ENCODE results near the gene CYB5RL. TPM values are rescaled to one million over a fixed set of nuclear protein-coding genes. Genes with fewer than 3 reads are reported as not detected.
"Not testable (repeated sequence)": the region's sequence is repeated elsewhere in the genome, so short reads cannot be mapped to it uniquely, and the experiment has no call there.

Gene CYB5RL
- polyA plus RNA-seq, 4 donors: 6.6 to 8.9 (median 7.6) TPM

DNA sequence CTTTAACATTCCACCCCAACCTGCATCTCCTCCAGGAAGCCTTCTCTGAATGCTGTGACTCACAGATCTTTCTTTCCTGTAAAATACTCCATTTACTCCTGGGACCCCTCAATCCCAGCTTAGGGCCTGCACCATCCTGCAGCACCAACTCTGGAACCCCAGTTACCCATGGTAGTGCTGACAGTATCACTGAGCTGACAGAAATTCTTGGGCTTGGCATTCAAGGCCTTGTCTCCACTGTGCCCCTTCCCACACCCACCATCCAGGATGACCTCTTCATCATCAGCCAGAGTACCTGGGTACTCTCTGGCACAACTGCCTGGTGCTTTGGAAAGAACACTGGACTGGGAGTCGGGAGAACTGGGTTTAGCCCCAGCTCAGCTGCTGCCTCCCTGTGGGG is 8.3 kb downstream of the CYB5RL start:
- no peak for DNase-seq (ENCODE audit: low read depth in 4 of 4, low spot score in 3 of 4)

DNA sequence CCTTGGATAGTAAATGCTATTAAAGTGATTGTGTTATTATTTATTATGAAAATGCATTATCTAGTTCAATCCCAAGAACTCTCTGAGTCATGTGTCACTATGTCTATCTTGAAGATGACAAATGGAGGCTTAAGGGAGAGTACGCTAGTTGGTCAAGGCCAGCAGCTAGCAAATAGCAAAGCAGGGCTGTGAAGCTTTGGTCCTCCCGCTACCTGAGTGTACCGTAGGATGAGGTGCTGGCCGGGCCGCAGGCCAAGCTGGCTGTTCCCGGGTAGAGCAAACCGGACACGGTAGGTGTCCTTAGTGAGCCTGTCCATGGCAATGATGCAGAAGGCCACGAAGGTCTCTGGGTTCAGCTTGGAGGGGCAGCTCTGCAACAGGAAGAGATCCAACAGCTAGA is 9.3 kb downstream of the CYB5RL start:
- DNase-seq (ENCODE audit: low read depth in 4 of 4, low spot score in 3 of 4): no peak

DNA sequence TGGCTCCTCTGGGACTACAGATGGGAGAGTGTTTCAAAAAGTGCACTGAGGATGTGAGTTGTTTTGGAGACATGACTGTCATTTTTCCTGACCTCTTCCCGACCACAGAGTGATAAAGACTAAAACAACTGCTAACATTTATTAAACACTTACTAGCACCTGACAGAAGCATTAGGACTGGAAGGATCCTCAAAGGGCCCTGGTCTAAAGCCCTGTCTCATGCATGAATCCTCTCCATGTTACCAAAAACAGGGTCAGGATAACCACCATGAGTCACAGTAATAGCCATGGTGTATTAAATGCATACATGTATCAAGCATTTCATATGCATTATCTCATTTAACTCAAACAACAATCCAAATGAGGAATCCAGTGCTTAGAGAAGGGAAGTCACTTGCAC is 11.5 kb downstream of the CYB5RL start:
- DNase-seq (ENCODE audit: low read depth in 4 of 4, low spot score in 3 of 4): no peak

DNA sequence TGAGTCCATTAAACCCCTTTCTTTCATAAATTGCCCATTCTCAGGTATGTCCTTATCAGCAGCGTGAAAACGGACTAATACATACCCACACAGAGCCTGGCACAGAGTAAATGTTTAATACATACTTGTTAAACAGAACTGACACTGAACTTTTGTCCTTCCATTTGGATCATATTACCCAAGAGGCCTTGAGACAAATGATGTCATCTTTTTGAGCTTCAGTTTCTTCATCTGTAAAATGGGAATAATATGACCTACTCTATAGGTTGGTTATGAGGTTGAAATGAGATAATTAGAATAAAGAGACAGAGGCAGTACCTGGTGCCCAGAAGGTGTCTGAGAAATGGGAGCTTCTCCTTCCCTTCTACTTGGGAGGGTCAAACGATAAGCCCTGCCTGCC is 13.8 kb downstream of the CYB5RL start:
- no peak for DNase-seq (ENCODE audit: low read depth in 4 of 4, low spot score in 3 of 4)

DNA sequence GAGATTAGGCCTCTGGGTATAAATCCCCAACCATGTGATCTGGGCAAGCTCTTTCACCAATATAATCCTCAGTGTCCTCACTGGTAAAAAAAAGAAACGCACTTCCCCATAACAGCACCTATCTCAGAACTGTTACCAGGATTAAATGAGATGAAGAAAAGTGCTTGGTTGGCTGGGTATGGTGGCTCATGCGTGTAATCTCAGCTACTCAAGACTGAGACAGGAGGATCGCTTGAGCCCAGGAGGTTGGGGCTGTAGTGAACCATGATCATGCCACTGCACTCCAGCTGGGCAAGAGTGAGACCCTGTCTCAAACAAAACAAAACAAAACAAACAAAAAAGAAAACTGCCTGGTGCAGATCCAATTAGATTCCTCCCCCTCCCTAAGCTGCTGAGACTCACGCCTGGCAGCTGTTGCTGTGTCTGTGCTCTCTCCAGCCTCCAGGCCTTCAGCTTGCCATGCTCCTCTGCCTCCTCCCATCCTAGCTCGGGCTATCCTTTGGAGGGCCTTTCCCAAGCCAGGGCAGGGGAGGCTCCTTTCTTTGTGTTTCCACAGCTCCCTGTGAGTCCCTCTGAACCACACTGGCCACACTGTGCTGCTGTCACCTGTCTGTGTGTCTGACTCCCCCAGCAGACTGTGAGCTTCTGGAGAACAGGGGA is 19.0 kb downstream of the CYB5RL start:
- no peak for DNase-seq (ENCODE audit: low read depth in 4 of 4, low spot score in 3 of 4)

DNA sequence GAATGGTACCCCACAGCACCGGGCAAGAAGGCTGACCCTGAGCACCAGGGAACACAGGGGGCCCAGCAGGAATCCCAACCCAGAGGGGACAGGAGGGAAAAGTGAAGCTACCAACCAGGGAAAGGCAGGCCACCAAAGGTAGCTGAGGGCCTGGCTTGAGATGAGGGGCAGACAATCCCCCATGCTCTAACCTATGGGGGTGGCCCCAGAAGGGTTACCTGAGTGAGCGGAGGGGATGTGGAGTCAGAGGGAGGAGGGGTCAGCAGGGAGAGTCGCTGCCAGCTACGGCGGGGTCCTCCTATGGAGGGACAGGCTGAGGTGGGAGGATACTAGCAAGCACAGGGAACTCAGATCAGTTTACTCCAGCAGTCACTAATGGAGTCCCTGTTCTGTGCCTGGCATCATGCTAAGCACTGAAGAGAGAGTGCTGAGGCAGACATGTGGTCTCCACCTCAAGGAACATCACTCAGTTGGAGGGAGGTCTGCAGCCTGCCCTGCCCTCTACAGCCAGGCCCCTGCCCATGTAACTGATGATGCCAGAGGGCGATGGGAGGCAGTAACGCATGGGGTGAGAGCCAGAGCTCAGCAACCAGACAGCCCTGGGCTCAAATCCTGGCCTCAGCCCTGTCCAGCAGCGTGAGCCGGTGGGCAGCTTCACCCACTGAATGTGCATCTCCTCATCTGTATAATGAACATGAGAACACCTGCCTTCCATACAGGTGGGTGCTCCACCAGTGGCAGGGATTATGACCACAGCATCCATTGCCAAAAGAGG is 21.3 kb downstream of the CYB5RL start:
- DNase-seq (ENCODE audit: low read depth in 4 of 4, low spot score in 3 of 4): no peak

DNA sequence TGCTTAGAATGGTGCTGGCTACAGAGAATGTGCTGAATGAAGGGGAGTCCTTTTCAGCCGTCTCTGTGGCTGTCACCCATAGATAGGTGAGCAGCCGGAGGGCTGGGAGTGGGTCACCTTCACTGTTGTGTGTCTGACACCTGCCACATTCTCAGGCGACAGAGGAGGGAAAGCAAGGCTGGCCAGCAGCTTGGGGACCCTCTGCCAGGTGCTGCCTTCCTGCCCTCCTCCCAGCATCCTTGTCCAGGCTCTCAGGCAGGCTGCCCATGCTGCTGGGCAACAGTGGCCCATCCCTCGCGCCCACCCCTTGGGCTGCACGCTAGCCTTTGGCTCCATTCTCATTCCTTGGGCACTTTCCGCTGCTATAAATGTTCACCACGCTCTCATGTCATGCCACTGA is 22.1 kb downstream of the CYB5RL start:
- no peak for DNase-seq (ENCODE audit: low read depth in 4 of 4, low spot score in 3 of 4)

DNA sequence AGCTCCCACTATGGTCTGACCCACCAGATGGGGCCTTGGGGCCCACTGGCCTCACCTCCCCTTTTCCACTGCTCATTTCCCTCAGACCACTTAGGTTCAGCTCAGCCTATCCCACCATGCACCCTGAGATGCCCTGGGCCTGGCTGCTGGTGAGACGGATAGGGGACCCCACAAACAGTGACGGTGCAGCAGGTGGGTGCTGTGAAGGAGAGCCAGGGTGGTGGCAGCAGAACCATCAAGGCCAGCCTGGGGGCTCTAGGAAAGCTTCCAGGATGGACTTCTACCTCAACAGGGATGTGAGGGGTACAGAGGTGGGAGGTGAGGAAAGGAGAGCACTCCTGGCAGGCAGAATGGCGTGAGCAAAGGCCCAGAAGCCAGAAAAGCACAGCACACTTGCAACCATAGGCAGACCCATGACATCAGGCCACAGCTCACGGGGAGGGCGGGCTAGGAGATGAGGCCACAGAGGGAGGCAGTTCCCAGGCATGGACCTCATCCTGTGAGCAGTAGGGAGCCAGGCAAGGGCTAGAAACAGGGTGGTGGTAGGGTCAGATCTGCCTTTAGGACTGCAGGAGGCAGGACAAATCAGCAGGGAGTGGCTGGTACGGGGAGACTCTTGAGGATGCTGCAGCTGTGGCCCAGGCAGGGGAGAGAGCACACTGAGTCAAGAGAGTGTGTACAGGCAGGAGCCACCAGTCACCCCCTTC is 23.1 kb downstream of the CYB5RL start:
- DNase-seq (ENCODE audit: low read depth in 4 of 4, low spot score in 3 of 4): no peak

DNA sequence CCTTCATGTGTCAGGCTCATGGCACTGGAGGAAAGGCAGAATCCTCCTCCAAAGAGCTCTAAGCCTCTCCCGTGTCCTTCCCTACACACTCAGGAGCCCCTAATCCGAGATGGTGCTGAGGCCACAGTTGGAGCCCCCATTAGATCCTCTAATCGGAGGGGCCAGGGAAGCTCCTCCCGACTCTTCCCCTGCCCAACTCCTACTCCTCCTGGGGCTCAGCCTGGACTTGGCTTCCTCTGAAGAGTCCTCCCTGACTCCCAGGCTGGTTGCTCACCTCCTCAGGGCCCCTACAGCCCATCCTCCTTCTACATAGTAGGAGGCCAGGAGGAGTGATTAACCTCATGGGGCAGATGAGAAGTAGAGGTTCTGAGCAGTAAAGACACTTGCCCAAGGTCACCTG is 25.7 kb downstream of the CYB5RL start:
- DNase-seq (ENCODE audit: low read depth in 4 of 4, low spot score in 3 of 4): no peak

DNA sequence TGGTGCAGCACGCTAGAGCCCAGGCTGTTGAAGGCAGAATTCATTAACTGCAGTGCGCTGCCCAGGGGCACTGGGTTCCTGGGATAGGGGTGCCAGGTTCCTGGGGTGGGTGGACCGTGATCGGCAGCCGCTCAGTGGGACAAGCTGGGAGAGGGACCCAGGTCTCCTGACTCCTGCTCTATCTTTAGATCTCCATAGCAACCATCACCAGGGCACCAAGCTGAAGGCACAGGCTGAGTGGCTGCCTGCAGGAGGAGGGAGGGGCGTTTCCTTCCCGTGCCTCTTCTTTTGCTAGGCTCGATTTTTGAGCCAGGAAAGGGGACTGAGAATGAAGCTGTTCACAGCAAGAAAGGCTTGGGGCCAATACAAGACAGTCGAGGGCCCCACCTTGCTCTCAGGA is 26.1 kb downstream of the CYB5RL start:
- DNase-seq (ENCODE audit: low read depth in 4 of 4, low spot score in 3 of 4): no peak

DNA sequence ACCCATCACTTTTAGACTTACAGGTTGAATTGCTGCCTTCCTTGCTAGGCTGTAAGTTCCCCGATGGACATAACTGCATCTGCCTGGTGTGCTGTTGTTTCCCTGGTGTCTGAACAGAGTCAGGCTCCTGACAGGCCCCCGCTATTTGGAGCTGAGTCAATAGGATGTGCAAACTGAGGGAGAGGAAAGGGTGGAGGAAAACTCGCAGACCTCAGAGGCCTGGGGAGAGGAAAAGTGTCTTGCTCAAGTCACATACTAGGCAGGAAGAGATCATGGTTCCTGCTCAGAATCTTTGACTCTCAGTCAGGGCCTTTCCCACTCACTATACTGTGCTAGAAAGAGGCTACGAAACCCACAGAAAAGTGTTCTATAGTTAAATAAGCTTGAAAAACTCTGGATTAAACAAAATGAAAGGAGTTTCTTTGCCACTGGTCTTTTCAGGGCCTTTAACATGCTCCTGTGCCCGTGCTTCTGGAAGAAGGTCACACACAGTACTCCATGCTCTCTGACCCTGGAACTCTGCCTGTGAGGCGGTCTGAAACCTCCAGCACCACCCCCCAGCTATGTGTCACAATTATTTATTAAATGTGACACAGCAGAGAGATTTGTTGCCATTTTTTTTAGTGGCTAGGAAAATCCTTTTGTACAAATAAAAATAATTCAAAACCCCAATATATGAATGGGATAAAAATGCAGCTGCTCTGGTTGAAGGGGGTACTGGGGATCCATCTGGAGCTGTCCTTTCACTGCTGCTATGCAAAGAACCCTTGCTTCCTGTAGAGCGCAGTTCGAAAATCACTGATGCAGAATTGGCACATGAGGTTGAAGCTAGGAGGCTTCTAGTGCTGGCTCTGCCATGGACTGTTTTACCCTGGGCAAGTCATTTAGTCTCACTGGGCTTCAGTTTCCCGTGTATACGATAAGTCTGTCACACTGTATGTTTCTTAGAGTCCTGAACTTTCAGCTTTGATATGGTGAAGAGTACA is 26.9 kb downstream of the CYB5RL start:
- no peak for DNase-seq (ENCODE audit: low read depth in 4 of 4, low spot score in 3 of 4)

DNA sequence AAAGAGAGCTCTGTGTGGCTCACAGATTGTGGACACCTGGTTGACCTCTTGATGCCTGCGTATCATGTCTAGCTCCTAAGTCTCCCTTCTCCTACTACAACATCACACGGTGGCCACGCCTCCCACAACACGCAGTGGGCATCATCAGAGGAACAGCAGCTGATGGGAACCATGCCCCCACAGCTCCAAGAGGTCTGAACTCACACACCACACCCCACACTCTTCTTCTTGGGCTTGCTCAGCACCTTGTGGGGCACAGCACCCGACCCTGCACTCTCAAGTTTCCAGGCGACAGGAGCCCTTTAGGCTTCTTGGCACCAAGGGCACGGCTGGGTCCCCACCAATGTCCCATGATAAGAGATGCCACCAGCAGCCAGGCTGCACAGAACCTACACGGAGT is 28.2 kb downstream of the CYB5RL start:
- no peak for DNase-seq (ENCODE audit: low read depth in 4 of 4, low spot score in 3 of 4)

DNA sequence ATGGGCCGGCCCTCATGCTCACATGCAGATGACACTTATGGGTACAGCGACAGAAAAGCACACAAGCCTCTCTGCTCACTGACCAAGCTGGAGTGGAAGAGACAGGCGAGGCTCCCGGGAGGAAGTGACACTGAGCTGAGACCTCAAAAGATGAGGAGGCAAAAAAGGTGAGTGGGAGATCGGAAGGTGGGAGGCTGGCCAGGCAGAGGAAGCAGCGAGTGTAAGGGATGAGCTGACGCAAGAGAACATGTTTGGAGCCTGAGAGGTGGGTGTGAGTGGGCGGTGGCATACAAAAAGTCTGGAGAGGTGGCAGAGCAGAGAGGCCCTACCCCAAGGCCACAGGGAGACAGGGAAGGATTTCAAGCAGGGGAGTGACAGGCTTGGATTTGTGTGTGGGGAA is 28.8 kb downstream of the CYB5RL start:
- no peak for DNase-seq (ENCODE audit: low read depth in 4 of 4, low spot score in 3 of 4)

DNA sequence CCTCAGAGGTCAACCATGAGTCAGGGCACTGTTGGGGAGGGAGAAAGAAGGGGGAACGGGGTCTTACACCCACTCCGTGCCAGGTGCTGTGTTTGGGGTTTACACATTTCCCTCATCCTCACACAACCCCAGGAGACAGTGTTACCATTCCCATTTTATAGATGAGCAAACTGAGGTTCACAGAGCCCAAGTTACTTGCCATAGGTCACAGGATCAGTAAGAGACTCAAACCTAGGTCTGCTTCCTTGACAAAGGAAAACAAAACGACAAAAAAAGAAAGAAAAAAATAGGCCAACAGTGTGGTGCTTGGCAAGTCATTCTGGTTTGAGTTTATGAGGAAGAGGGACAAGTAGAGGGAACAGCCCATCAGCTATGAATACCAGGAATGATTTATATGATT is 30.8 kb downstream of the CYB5RL start:
- DNase-seq (ENCODE audit: low read depth in 4 of 4, low spot score in 3 of 4): no peak

DNA sequence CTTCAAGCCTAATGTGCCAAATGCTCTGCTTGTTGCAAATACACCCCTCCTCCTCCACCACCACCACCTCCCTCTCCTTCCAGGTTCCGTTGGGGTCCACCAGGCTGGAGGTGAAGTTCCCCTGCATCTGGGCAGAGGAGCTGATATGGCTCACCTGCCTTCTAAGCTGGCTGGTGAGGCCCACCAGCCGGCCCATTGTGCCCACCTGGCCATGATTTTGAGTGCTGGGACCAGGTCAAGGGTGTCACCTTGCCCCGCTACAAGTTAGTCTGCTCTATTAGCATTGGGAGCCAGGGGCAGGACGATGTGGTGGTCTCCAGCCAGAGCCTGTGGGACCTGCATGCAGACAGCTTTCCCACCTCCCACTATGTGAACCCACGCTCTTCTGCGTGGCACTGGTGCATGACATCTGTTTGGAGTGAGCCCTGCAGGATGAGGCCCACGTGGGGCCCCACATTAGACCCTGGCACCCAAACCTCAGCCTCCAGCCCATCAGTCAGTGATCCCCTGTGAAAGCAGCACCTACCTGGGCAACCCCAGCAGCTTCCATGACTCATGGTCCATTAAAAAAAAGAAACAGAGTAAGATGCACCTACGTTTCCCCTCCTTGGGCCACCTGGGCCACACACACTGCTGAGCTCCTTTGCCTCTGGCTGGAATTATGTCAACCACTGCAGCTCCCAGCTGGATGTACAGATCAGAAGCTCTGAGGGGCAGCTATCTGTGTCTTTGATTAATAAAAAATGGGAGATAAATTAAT is 31.4 kb downstream of the CYB5RL start:
- no peak for DNase-seq (ENCODE audit: low read depth in 4 of 4, low spot score in 3 of 4)

DNA sequence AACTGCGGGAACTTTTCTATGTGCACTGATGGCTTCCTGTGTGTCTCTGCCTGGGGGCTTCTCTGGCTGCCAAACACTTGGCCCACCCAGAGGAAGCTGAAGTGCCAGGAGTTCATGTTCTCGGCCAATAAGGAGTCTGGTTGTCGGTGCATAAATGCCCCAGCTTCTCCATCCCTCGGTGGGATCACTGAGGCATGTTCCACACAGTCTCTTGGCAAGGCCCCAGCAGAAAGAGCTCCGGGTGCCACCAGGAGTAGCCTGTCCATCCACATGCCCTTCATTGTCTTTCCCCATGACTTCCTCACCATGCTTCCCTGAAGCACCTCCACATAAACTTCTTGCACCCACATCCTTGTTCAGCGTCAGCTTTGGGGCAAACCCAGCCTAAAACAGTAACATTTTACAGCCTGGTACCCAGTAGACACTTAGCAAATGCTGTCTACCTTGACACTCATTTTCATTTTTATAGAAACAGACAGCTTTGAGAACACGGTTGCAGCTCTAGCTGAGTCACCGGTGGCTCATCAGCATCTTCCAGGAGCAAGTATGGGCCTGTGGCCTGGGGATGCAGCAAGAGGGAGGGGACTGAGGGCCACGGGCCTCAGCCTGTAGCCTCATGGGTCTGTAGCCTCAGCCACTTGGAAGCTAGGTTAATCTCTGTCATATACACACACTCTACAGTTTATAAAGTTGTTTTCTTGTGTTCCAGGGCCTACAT is 32.2 kb downstream of the CYB5RL start:
- DNase-seq (ENCODE audit: low read depth in 4 of 4, low spot score in 3 of 4): no peak

DNA sequence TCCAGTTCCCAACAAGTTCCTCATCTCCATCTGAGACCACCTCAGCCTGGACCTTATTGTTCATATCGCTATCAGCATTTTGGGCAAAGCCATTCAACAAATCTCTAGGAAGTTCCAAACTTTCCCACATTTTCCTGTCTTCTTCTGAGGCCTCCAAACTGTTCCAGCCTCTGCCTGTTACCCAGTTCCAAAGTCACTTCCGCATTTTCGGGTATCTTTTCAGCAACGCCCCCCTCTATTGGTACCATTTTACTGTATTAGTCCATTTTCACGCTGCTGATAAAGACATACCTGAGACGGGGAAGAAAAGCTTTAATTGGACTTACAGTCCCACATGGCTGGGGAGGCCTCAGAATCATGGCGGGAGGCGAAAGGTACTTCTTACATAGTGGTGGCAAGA is 33.5 kb downstream of the CYB5RL start:
- DNase-seq (ENCODE audit: low read depth in 4 of 4, low spot score in 3 of 4): not testable (repeated sequence)

DNA sequence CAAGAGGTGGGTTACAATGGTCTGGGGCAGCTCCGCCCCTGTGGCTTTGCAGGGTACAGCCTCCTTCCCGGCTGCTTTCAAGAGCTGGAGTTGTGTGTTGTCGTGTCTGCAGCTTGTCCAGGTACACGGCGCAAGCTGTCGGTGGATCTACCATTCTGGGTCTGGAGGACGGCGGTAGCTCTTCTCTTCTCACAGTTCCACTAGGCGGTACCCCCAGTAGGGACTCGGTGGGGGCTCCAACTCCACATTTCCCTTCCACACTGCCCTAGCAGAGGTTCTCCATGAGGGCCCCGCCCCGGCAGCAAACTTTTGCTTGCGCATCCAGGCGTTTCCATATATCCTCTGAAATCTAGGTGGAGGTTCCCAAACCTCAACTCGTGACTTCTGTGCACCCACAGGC is 34.7 kb downstream of the CYB5RL start:
- DNase-seq (ENCODE audit: low read depth in 4 of 4, low spot score in 3 of 4): no peak

DNA sequence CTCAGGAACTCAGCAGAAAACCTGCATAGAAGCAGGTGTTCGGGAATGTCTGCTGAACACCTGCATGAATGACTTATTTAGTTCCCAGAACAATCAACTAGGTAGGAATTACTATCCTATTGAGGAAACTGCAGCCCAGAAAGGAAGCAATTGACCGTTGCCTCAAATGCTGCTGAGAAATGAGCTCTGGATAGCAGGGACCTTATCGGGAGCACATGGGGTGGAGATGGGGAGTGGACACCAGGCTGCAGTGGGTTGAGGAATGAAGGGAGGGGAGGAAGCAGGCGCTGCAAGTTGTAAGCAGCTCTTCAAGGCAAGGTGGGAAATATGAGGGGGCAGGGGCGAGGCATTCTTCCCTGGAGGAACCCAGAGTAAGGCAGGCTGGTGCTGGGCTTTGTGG is 36.3 kb downstream of the CYB5RL start:
- no peak for DNase-seq (ENCODE audit: low read depth in 4 of 4, low spot score in 3 of 4)
